ENCODE results near the gene NMT2. TPM values are rescaled to one million over a fixed set of nuclear protein-coding genes. Genes with fewer than 3 reads are reported as not detected.

NMT2 gene
- polyA plus RNA-seq, 1 donor from 2014 or later: 24.6 TPM

DNA sequence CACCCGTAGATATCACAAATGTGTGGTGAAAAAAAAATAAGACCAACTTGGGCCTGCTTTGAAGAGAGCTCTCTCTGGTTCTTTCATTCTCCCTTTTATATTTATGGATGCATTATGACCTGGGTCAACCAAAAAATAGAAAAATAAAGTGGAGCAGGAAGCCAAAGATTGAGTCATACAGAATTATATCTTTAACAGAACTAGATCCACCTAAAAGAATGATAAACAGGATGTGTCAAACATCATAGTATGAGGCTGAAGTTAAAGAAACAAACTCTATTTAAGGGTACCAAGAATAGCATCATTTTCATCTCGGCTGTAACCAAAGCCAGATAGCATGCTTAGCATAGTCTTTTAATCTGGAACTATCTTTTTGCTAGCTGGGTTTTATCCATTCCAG lies 28.8 kb upstream of the NMT2 start:
- H3K4me2 ChIP-seq (ENCODE audit: low read length): no peak overlapping the region

DNA sequence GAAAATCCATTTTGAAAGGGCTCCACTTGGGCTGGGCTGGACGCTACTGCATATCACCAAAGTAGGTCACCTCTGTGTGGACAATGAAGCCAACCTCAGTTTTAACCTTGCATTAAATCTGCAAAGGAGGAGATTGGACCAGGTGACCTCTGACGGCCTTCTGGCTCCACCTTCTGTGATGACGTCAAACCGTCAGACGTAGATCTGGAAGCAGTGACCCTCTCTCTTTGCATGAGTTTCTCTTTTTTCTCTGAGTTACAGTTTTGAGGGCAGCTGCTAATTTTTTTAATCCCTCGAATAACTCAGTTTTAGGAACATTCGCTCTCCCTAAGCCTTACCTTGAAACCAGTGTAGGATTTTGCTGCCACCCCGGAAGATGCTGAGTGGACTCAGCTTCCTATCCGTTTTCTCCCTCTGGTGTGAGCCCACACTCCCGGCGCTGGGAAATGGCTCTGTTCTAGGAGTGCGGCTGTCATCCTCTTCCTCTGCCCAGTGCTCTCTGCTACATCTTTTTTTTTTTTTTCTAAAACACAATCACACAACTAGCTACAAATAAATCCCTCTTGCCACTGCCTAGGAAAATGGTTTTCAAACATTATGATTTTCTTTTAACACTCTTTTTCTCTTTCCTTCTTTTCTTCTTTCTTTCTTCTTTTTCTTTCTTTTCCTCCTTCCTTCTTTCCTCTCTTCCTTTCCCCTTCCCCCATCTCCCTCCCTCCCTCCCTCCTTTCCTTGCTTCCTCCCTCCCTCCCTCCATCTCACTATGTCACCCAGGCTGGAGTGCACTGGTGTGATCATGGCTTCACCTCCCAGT lies 27.7 kb upstream of the NMT2 start:
- peaks cover 4% of the 10 kb centered on the region for H3K36me3 ChIP-seq (ENCODE audit: insufficient read depth, low read length)
- no peak overlapping the region for H3K4me3 ChIP-seq (ENCODE audit: low read length)
- no peaks in the 10 kb centered on the region for H3K9me3 ChIP-seq (ENCODE audit: low read length)
- H3F3A ChIP-seq (ENCODE audit: insufficient read depth, low read length, poor library complexity, severe bottlenecking): no peaks in the 10 kb centered on the region
- no peaks in the 10 kb centered on the region for H3K27me3 ChIP-seq (ENCODE audit: insufficient read depth, low read depth, low read length)
- H2AFZ ChIP-seq (ENCODE audit: low read depth, low read length): no peak overlapping the region
- H3K9me2 ChIP-seq (ENCODE audit: insufficient read depth, low read length): no peaks in the 10 kb centered on the region
- no peak overlapping the region for H3K4me2 ChIP-seq (ENCODE audit: low read length)
- no peaks in the 10 kb centered on the region for H3K79me2 ChIP-seq (replicated peaks; ENCODE audit: insufficient read depth, low read length)
- H3K27ac ChIP-seq (ENCODE audit: low read length): no peak overlapping the region
- no peak overlapping the region for H3K9ac ChIP-seq (ENCODE audit: low read length)
- H4K20me1 ChIP-seq (ENCODE audit: insufficient read depth): no peaks in the 10 kb centered on the region
- TF ChIP-seq SMC3 (conservative IDR thresholded peaks at IDR 0.05; ENCODE audit: poor library complexity) (no peak), EZH2 (IDR thresholded peaks at IDR 0.05; ENCODE audit: borderline replicate concordance, insufficient read depth, low read length, poor library complexity, severe bottlenecking) (no peak), POLR2AphosphoS5 (IDR thresholded peaks at IDR 0.05) (no peak), TAF1 (IDR thresholded peaks at IDR 0.05; ENCODE audit: low read depth) (no peak), RAD21 (conservative IDR thresholded peaks at IDR 0.05) (no peak)
- TF ChIP-seq, protein P1, sequence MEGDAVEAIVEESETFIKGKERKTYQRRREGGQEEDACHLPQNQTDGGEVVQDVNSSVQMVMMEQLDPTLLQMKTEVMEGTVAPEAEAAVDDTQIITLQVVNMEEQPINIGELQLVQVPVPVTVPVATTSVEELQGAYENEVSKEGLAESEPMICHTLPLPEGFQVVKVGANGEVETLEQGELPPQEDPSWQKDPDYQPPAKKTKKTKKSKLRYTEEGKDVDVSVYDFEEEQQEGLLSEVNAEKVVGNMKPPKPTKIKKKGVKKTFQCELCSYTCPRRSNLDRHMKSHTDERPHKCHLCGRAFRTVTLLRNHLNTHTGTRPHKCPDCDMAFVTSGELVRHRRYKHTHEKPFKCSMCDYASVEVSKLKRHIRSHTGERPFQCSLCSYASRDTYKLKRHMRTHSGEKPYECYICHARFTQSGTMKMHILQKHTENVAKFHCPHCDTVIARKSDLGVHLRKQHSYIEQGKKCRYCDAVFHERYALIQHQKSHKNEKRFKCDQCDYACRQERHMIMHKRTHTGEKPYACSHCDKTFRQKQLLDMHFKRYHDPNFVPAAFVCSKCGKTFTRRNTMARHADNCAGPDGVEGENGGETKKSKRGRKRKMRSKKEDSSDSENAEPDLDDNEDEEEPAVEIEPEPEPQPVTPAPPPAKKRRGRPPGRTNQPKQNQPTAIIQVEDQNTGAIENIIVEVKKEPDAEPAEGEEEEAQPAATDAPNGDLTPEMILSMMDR (IDR thresholded peaks at IDR 0.05; ENCODE audit: poor library complexity, severe bottlenecking): no peak

More for the DNA sequence above, 28.8 kb upstream of the NMT2 start:
- no peaks in the 10 kb centered on the region for H3F3A ChIP-seq (ENCODE audit: insufficient read depth, low read length, poor library complexity, severe bottlenecking)
- no peak overlapping the region for H3K27ac ChIP-seq (ENCODE audit: low read length)
- no peaks in the 10 kb centered on the region for H3K9me2 ChIP-seq (ENCODE audit: insufficient read depth, low read length)
- H3K9ac ChIP-seq (ENCODE audit: low read length): no peak overlapping the region
- no peaks in the 10 kb centered on the region for H3K79me2 ChIP-seq (replicated peaks; ENCODE audit: insufficient read depth, low read length)
- H3K36me3 ChIP-seq (ENCODE audit: insufficient read depth, low read length): peaks cover 4% of the 10 kb centered on the region
- H3K27me3 ChIP-seq (ENCODE audit: insufficient read depth, low read depth, low read length): no peaks in the 10 kb centered on the region
- H3K9me3 ChIP-seq (ENCODE audit: low read length): no peaks in the 10 kb centered on the region
- H2AFZ ChIP-seq (ENCODE audit: low read depth, low read length): no peak overlapping the region
- H3K4me3 ChIP-seq (ENCODE audit: low read length): no peak overlapping the region
- no peaks in the 10 kb centered on the region for H4K20me1 ChIP-seq (ENCODE audit: insufficient read depth)
- TF ChIP-seq RAD21 (conservative IDR thresholded peaks at IDR 0.05) (no peak), MXI1 (conservative IDR thresholded peaks at IDR 0.05; ENCODE audit: poor library complexity, severe bottlenecking) (no peak), SMC3 (conservative IDR thresholded peaks at IDR 0.05; ENCODE audit: poor library complexity) (no peak), EP300 (conservative IDR thresholded peaks at IDR 0.05; ENCODE audit: poor library complexity, severe bottlenecking) (no peak), EZH2 (IDR thresholded peaks at IDR 0.05; ENCODE audit: borderline replicate concordance, insufficient read depth, low read length, poor library complexity, severe bottlenecking) (no peak)
- TF ChIP-seq, protein P1 (IDR thresholded peaks at IDR 0.05; ENCODE audit: poor library complexity, severe bottlenecking): no peak
- TF ChIP-seq, protein P2, sequence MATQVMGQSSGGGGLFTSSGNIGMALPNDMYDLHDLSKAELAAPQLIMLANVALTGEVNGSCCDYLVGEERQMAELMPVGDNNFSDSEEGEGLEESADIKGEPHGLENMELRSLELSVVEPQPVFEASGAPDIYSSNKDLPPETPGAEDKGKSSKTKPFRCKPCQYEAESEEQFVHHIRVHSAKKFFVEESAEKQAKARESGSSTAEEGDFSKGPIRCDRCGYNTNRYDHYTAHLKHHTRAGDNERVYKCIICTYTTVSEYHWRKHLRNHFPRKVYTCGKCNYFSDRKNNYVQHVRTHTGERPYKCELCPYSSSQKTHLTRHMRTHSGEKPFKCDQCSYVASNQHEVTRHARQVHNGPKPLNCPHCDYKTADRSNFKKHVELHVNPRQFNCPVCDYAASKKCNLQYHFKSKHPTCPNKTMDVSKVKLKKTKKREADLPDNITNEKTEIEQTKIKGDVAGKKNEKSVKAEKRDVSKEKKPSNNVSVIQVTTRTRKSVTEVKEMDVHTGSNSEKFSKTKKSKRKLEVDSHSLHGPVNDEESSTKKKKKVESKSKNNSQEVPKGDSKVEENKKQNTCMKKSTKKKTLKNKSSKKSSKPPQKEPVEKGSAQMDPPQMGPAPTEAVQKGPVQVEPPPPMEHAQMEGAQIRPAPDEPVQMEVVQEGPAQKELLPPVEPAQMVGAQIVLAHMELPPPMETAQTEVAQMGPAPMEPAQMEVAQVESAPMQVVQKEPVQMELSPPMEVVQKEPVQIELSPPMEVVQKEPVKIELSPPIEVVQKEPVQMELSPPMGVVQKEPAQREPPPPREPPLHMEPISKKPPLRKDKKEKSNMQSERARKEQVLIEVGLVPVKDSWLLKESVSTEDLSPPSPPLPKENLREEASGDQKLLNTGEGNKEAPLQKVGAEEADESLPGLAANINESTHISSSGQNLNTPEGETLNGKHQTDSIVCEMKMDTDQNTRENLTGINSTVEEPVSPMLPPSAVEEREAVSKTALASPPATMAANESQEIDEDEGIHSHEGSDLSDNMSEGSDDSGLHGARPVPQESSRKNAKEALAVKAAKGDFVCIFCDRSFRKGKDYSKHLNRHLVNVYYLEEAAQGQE (IDR thresholded peaks at IDR 0.05; ENCODE audit: borderline replicate concordance): no peak
